Endothelial cell of umbilical vein (primary cell): ENCODE data around the gene ZNF326. TPM values are rescaled to one million over a fixed set of nuclear protein-coding genes. Genes with fewer than 3 reads are reported as not detected.

ENCODE experiments used
- BruUV-seq: library from RNA; stranded (reverse); fragments of 400-500 nt; replicated peaks from 2 replicates; lab custom pipeline; 2021; lab: Mats Ljungman, UMichigan
- CTCF ChIA-PET: fragments of 300-600, 350-600 bp; sonication (Branson Sonifier 250); formaldehyde crosslinking; loops from one replicate; lab custom pipeline; 2021; ENCODE audit warnings: antibody characterized with exemption, inconsistent platforms; lab: Charles Lee
- POLR2A ChIA-PET: fragments of 300-600, 350-600 bp; sonication (Branson Sonifier 250); formaldehyde crosslinking; loops from one replicate; lab custom pipeline; 2021; ENCODE audit warnings: antibody characterized with exemption, inconsistent platforms; lab: Charles Lee
- DNase-seq: peaks from one replicate; pipeline ENCODE4 v3.0.0-alpha.2; 2011; ENCODE audit warnings: low read depth, low spot score
- FAIRE-seq: peaks from 2 replicates; lab custom pipeline; 2011; peaks lifted over from hg19 to GRCh38; lab: Jason Lieb, UNC
- H2AFZ ChIP-seq: 2 replicates; pipeline ENCODE4 v1.6.0; 2012; ENCODE audit warnings: low read depth, low read length, control low read depth, inconsistent platforms
- H3K27ac ChIP-seq: 2 replicates; pipeline ENCODE4 v1.5.1; 2011; ENCODE audit warnings: low read depth, mild to moderate bottlenecking, control low read depth, low read length, moderate library complexity; ENCODE audit not compliant: insufficient read depth
- H3K27me3 ChIP-seq, 2 experiments: 2 replicates each; pipeline versions ENCODE4 v1.6.0 to v1.6.1; 2011; ENCODE audit warnings: low read length in 2 of 2, mixed read lengths in 1 of 2; ENCODE audit not compliant: control insufficient read depth in 2 of 2, insufficient read depth in 2 of 2
- H3K36me3 ChIP-seq, 2 experiments: 2 replicates in 1 of 2; 3 replicates in 1 of 2; pipeline ENCODE4 v1.5.1; 2011; ENCODE audit warnings: low read length in 2 of 2, mild to moderate bottlenecking in 1 of 2, moderate library complexity in 1 of 2; ENCODE audit not compliant: control insufficient read depth in 2 of 2, insufficient read depth in 2 of 2; ENCODE audit errors: extremely low read depth in 1 of 2
- H3K4me1 ChIP-seq: 3 replicates; pipeline ENCODE4 v1.5.1; 2011; ENCODE audit warnings: mild to moderate bottlenecking, low read length; ENCODE audit not compliant: control insufficient read depth, insufficient read depth; ENCODE audit errors: extremely low read depth
- H3K4me2 ChIP-seq: 2 replicates; pipeline ENCODE4 v1.6.1; 2011; ENCODE audit warnings: low read length, control low read depth, mixed read lengths; ENCODE audit not compliant: insufficient read depth
- H3K4me3 ChIP-seq, 3 experiments: fragments of 200-600 bp in 1 of 3; sonication (generic), shearing (Covaris generic) in 1 of 3; replicated peaks in 1 of 3; 2 replicates each; pipeline ENCODE4 v1.5.1; 2011 to 2016; ENCODE audit warnings: control low read depth in 3 of 3, low read length in 3 of 3, mild to moderate bottlenecking in 2 of 3, inconsistent platforms in 1 of 3, low read depth in 1 of 3, moderate library complexity in 1 of 3; ENCODE audit not compliant: insufficient read depth in 1 of 3
- H3K79me2 ChIP-seq: 2 replicates; pipeline ENCODE4 v1.6.0; 2012; ENCODE audit warnings: low read length, inconsistent platforms; ENCODE audit not compliant: control insufficient read depth, insufficient read depth
- H3K9ac ChIP-seq: replicated peaks from 2 replicates; pipeline ENCODE3; 2011; ENCODE audit warnings: low read length, control low read depth; ENCODE audit not compliant: insufficient read depth; ENCODE audit errors: extremely low read depth
- H3K9me1 ChIP-seq: replicated peaks from 3 replicates; pipeline ENCODE4 v1.6.0; 2011; ENCODE audit warnings: mild to moderate bottlenecking, low read length; ENCODE audit not compliant: control insufficient read depth, insufficient read depth; ENCODE audit errors: extremely low read depth
- H3K9me3 ChIP-seq: replicated peaks from 2 replicates; pipeline ENCODE4 v1.5.1; 2012; ENCODE audit warnings: low read length, inconsistent platforms; ENCODE audit not compliant: control insufficient read depth, insufficient read depth
- H4K20me1 ChIP-seq: replicated peaks from 2 replicates; pipeline ENCODE3; 2011; ENCODE audit warnings: mild to moderate bottlenecking, low read length; ENCODE audit not compliant: control insufficient read depth, insufficient read depth; ENCODE audit errors: extremely low read depth
- CTCF ChIP-seq, 2 donors: IDR thresholded peaks; 1 replicate in 1 of 2; 2 replicates in 1 of 2; pipeline ENCODE4 v1.5.1; 2011; ENCODE audit warnings: low read length in 2 of 2, mild to moderate bottlenecking in 2 of 2, moderate library complexity in 2 of 2, control low read depth in 1 of 2, inconsistent platforms in 1 of 2, low read depth in 1 of 2; ENCODE audit not compliant: insufficient read depth in 1 of 2; ENCODE audit errors: extremely low read depth in 1 of 2
- EZH2 ChIP-seq: IDR thresholded peaks from 2 replicates; pipeline ENCODE4 v1.6.1; 2012; ENCODE audit warnings: borderline replicate concordance, low read depth, mild to moderate bottlenecking, moderate library complexity, low read length, inconsistent platforms; ENCODE audit not compliant: severe bottlenecking
- FOS ChIP-seq: IDR thresholded peaks from 2 replicates; pipeline ENCODE4 v1.6.1; 2011; ENCODE audit warnings: mild to moderate bottlenecking, low read length, moderate library complexity, borderline replicate concordance; ENCODE audit not compliant: insufficient read depth
- GATA2 ChIP-seq: IDR thresholded peaks from 2 replicates; pipeline ENCODE4 v1.7.0; 2011; ENCODE audit warnings: low read depth, mild to moderate bottlenecking, moderate library complexity, mixed read lengths, low read length; ENCODE audit not compliant: insufficient read length, insufficient read depth
- JUN ChIP-seq: IDR thresholded peaks from 2 replicates; pipeline ENCODE4 v1.6.1; 2011; ENCODE audit warnings: borderline replicate concordance, low read depth; ENCODE audit not compliant: insufficient read length, insufficient read depth
- MAX ChIP-seq: IDR thresholded peaks from 2 replicates; pipeline ENCODE4 v1.6.1; 2011; ENCODE audit not compliant: insufficient read depth, insufficient read length
- MYC ChIP-seq: IDR thresholded peaks from one replicate; pipeline ENCODE4 v1.6.1; 2011; ENCODE audit warnings: mild to moderate bottlenecking, low read depth, low read length
- POLR2A ChIP-seq: IDR thresholded peaks from 2 replicates; pipeline ENCODE4 v1.6.1; 2012; ENCODE audit warnings: low read depth, mild to moderate bottlenecking, control low read depth, low read length
- POLR2AphosphoS5 ChIP-seq: IDR thresholded peaks from 2 replicates; pipeline ENCODE4 v1.6.1; 2012; ENCODE audit warnings: low read depth, mild to moderate bottlenecking, control low read depth, low read length, moderate library complexity; ENCODE audit not compliant: insufficient read depth
- dilution Hi-C: fragments of 300-500 bp; cut with MboI; formaldehyde crosslinking; loops from one replicate; pipeline ENCODE4 v1.15.0; 2019; ENCODE audit warnings: low sequenced_read_pairs; ENCODE audit not compliant: extremely low pct_ligation_motif_present
- intact Hi-C: fragments of 100-400 bp; cut with micrococcal nuclease; formaldehyde crosslinking; loops from one replicate; pipeline ENCODE4 v1.10.0; 2022
- polyA plus RNA-seq, 4 experiments: library from polyadenylated mRNA; depleted of rRNA in 3 of 4; stranded (reverse) in 3 of 4; unstranded in 1 of 4; fragments of >200 nt; gene quantifications; 2 replicates each; pipeline versions ENCODE4 v1.2.1 to v1.2.3, GENCODE V29; 2011 to 2012; ENCODE audit warnings: missing spikeins in 1 of 4
- total RNA-seq: library from RNA; stranded (reverse); gene quantifications from 2 replicates; pipeline ENCODE4 v1.2.3, GENCODE V29; 2021

ZNF326 gene
- total and polyA plus RNA-seq, 2 donors (not counting 3 experiments of a cell fraction or from before 2014, with no cell fraction given) = 13.1 to 29.9 TPM

- Histone ChIP-seq H2AFZ (no peak overlapping the region), H3K79me2 (no peaks in the 10 kb centered on the region), H3K4me3 (no peak overlapping the region), H3K27ac (no peak overlapping the region), H3K9me3 (no peaks in the 10 kb centered on the region), H3K9me1 (no peaks in the 10 kb centered on the region), H3K4me1 (peaks cover 5% of the 10 kb centered on the region), H4K20me1 (no peaks in the 10 kb centered on the region), H3K4me2 (no peak overlapping the region), H3K36me3 (no peaks in the 10 kb centered on the region), H3K27me3 (no peaks in the 10 kb centered on the region), H3K9ac (no peak overlapping the region)
- no peak for DNase-seq
- dilution Hi-C loops (no loop called here), intact Hi-C loops (no loop called here)
- BruUV-seq = no TSS peak
- POLR2A ChIA-PET = no interaction called here
- no peak for FAIRE-seq
- CTCF ChIA-PET = interaction anchor here (0.6 to 2.0 kb wide), 6 partner anchors 9 to 189 kb away, joined by 3 to 10 read pairs (median 3); no protein-coding TSS in a partner anchor
- TF ChIP-seq POLR2AphosphoS5 (no peak), POLR2A (no peak), MAX (no peak), CTCF (IDR thresholded peaks at IDR 0.05; ENCODE audit: extremely low read depth in 1 of 2, insufficient read depth in 1 of 2, low read depth in 1 of 2, low read length in 2 of 2) (no peak), GATA2 (no peak), MYC (no peak), JUN (no peak), FOS (no peak), EZH2 (no peak)
Observed at GRCh38 chr1:89951766-89952604, 42.9 kb upstream of the ZNF326 start.
